Erythroblast (primary cell): Measurements from ENCODE around the gene DNAH9.

Experiments used
- GATA1 ChIP-seq: IDR thresholded peaks from 2 replicates; pipeline ENCODE4 v1.6.1; 2011; ENCODE audit warnings: low read depth, mild to moderate bottlenecking, control low read depth, low read length, moderate library complexity
- POLR2A ChIP-seq: IDR thresholded peaks from 2 replicates; pipeline ENCODE4 v1.6.1; 2011; ENCODE audit warnings: mild to moderate bottlenecking, low read length

GRCh38 chr17:11719203-11719602 lies 120.9 kb downstream of the DNAH9 start:
- TF ChIP-seq POLR2A (no peak), GATA1 (no peak)
